GF-D8 (cell line): ENCODE data around the gene CABP5.
"Not testable (repeated sequence)": the region's sequence is repeated elsewhere in the genome, so short reads cannot be mapped to it uniquely, and the experiment has no call there.

Source experiments
- DNase-seq: peaks from one replicate; lab custom pipeline; 2025; lab: John Stamatoyannopoulos, UW

The CABP5 gene

GRCh38 chr19:48043675-48044258, at the start of gene CABP5:
Gene CABP5 (minus strand): TSS chr19:48044079. CDS start chr19:48043922, 157 bp downstream.
- no peak for DNase-seq

GRCh38 chr19:48091111-48091718, 47.3 kb upstream of the CABP5 start:
- DNase-seq: not testable (repeated sequence)

DNA sequence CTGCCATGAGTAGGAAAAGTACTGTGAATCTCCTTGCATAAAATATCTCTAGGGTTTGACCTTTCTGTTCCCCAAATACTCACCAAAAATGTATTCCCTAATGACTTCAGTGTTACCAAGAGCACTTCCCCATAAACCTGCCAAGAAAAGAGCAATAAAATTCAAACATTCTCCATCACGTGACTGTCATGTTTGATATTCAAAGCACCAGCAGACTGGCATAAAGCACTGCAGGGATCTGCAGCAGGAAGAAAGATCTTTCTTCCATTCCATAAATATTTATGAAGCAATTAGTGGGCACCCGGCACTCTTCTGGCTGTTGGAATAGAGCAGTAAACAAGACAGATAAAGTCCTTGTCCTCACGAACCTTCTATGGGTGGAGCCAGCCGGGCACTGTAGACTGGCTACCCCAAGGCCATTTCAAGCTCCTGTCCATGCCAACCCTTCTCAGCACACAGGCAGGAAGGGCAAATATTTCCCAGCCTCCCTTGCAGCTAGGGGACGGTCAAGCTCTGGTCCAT, 46.5 kb upstream of the CABP5 start:
- no peak for DNase-seq

DNA sequence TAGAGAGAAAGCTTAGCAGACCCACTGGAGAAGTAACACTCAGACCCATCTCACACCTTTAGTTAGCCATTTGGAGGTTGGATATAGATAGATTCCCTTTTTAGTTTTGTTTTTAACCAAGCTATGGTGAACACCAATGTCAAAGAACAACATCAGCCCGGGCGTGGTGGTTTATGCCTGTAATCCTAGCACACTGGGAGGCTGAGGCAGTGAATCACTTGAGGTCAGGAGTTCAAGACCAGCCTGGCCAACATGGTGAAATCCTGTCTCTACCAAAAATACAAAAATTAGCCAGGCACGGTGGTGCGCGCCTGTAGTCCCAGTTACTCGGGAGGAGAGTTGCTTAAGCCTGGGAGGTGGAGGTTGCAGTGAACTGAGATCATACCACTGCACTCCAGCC, 45.1 kb upstream of the CABP5 start:
- not testable (repeated sequence) for DNase-seq

- no peak for DNase-seq
Observed at GRCh38 chr19:48085904-48086864, 42.3 kb upstream of the CABP5 start.

DNA sequence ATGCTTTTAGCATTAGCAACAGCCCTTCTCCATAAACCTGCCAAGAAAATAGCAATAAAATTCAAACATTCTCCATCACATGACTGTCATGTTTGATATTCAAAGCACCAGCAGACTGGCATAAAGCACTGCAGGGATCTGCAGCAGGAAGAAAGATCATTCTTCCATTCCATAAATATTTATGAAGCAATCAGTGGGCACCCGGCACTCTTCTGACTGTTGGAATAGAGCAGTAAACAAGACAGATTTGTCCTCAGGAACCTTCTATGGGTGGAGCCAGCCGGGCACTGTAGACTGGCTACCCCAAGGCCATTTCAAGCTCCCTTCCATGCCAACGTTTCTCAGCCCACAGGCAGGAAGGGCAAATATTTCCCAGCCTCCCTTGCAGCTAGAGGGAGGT, 41.2 kb upstream of the CABP5 start:
- DNase-seq: no peak

GRCh38 chr19:48081106-48081505, 37.2 kb upstream of the CABP5 start:
- no peak for DNase-seq

GRCh38 chr19:48070177-48070769, 26.4 kb upstream of the CABP5 start:
- DNase-seq: not testable (repeated sequence)

GRCh38 chr19:48069435-48069834, 25.6 kb upstream of the CABP5 start:
- no peak for DNase-seq

GRCh38 chr19:48064509-48064908, 20.6 kb upstream of the CABP5 start:
- no peak for DNase-seq

- DNase-seq: no peak
Observed at GRCh38 chr19:48061401-48062344, 17.8 kb upstream of the CABP5 start.

- DNase-seq: no peak
Observed at GRCh38 chr19:48060381-48060780, 16.5 kb upstream of the CABP5 start.

DNA sequence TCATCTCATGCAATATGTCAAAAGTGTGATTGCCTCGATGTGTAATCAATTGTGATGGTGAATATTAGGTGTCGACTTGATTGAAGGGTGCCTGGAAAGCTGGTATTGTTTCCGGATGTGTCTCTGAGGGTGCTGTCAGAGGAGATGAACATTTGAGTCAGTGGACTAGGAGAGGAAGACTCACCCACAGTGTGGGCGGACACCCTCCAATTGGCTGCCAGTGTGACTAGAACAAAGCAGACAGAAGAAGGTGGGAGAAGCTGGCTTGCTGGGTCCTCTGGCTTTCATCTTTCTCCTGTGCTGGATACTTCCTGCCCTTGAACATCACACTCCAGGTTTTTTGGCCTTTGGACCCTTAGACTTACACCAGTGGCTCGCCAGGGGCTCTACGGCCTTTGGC, 15.5 kb upstream of the CABP5 start:
- no peak for DNase-seq

DNA sequence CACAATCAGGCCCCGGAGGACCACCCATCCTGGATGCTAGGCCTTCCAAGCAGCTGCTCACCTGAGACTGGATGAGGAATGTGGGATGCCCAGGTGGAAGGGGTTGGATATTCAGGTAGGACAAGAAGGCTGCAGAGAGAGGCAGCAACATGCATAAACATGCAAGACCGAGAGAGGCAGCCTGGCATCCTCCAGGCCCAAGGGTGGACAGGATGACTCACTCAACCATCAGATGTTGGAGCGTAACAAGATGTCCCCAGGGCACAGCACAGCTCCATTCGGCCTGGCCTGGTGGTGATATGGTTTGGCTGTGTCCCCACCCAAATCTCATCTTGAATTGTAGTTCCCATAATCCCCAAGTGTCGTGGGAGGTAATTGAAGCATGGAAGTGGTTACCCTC, 10.0 kb upstream of the CABP5 start:
- no peak for DNase-seq

- no peak for DNase-seq
Observed at GRCh38 chr19:48053076-48053475, 9.2 kb upstream of the CABP5 start.

DNA sequence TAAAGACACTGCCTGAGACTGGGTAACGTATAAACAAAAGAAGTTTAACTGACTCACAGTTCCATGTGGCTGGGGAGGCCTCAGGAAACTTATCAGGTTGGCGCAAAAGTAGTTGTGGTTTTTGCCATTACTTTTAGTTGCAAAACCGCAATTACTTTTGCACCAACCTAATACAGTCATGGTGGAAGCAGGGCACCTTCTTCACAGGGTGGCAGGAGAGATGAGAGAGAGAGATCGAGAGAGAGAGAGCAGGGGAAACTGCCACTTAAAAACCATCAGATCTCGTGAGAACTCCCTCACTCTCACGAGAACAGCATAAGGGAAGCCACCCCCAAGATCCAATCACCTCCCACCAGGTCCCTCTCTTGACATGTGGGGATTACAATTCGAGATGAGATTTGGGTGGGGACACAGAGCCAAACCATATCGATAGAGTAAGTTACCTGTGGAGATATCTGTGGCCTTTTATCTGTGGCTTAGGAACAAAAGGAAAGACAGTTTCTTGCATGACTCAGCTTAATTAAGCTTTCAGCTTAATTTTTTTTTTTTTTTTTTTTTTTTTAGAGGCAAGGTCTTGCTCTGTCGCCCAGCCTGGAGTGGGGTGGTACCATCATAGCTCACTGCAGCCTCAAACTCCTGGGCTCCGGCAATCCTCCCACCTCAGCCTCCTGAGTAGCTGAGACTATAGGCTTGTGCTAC, 7.6 kb upstream of the CABP5 start:
- DNase-seq: no peak

- DNase-seq: no peak
Observed at GRCh38 chr19:48044561-48044960, 682 bp upstream of the CABP5 start.

DNA sequence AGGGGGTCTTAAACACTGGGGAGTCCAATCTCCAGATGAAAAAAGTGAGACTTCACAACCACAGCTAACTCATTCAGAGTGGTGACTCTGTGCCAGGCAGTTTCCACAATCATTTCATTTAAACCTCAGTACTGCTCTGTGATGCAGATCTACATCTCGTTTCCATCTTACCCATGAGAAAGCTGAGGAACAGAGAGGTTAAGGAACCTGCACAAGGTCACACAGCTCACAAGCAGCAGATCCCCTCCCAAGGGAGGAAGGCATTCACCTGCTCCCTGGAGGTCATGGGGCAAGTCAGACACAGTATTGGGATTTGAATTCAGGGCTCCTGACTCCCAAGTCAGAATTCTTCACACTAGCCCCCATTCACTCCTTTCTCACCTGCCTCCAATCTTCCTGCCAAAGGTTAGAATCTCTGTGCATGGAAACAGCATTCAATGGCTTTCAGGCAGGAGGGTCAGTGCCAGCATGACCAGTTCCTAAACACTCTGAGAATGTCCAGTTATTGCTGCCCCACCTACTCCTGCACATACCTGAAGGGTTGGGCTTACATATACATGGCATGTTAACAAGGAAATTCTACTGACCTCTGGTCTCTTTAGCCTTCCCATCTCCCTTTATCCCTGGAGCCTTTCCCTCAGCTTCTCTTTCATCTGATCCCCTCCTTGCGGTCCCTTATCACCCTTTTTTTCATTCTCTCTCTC, 1.9 kb downstream of the CABP5 start:
- no peak for DNase-seq

DNA sequence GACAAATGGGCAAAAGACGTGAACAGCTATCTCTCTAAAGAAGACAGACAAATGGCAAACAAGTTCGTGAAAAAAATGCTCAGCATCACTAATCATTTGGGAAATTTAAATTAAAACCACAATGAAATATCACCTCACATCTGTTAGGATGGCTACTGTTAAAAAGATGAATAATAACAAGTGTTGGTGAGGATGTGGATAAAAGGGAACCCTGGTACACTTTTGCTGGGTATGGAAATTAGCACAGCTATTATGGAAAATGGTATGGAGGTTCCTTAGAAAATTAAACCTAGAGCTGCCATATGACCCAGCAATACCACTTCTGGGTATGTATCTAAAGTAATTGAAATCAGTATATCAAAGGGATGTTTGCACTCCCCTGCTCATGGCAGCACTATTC, 7.1 kb downstream of the CABP5 start:
- no peak for DNase-seq

DNA sequence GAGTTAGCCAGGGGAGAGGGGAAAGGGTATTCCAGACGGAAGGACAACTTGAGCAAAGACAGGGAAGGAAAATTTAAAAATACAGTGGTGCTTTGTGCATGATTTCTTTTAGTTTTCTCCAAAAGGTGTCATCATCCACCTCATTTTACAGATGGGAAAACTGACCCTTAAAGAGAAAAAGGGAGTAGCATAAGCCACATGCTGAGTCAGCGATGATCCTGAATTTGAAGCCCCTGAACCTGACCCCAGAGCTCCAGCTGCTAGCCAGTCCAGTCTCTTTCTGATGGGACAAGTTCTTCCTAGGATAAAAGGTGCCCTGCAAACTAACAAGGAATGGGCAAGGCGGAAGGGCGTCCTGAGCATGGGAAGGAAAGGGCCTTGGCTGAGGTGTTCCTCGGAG, 10.3 kb downstream of the CABP5 start:
- DNase-seq: no peak
